ENCODE measurements around the gene SARM1. TPM values are rescaled to one million over a fixed set of nuclear protein-coding genes. Genes with fewer than 3 reads are reported as not detected.

The SARM1 gene
- total RNA-seq (10 to 100 TPM; 14.2 to 22.1 (median 17.4) TPM), polyA plus RNA-seq (10 to 100 TPM; 15.7 to 19.0 TPM)

DNA sequence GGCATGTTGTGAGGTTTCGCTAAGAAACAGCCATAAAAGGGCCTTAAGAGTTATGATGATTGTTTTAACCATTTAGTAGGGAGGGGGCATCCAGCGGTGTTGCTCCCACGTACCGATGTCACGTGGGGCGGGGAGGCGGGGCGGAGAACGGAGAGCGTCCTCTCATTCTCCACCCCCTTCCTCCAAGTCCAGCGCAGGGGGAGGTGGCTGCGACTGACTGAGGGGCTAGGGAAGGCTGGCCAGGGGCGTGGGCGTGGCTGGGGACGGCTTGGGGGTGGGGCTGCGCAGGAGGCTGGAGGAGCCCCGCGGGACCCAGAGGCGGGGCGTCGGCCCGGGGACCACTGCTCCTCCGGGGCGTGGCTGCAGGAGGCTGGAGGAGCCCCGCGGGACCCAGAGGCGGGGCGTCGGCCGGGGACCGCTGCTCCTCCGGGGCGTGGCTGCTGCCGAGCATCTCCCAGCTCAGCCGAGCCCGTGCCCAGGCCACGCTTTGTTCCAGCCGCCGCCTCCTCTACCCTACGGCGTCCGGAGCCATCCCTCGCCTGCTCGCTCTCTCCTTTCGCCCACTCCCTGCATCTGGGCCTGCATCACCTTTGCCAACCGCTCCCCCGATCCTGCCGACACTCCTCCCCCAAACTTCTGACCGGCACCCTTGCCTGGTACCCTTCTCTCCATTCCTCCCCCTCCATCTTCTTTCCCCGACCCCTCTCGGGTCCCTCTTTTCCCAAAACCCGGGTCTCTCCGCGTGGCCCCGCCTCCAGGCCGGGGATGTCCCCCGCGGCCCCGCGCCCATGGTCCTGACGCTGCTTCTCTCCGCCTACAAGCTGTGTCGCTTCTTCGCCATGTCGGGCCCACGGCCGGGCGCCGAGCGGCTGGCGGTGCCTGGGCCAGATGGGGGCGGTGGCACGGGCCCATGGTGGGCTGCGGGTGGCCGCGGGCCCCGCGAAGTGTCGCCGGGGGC is at the start of gene SARM1:
TSS of gene SARM1 (plus strand) at position 450 of the 958 bp plus-strand sequence. CDS start at position 789, 339 bp downstream.
- Histone ChIP-seq H3K36me3 (no peaks in the 10 kb centered on the region), H3K4me1 (peaks cover 9 to 28% (median 13%) of the 10 kb centered on the region in 3 donors), H3K27me3 (no peaks in the 10 kb centered on the region), H3K27ac (peak within 1 kb of the TSS; percentile 22 to 75 (median 50)), H3K9me3 (no peaks in the 10 kb centered on the region), H3K4me3 (peak within 1 kb of the TSS; percentile 17 to 54 (median 38))
- TF ChIP-seq, protein P1, sequence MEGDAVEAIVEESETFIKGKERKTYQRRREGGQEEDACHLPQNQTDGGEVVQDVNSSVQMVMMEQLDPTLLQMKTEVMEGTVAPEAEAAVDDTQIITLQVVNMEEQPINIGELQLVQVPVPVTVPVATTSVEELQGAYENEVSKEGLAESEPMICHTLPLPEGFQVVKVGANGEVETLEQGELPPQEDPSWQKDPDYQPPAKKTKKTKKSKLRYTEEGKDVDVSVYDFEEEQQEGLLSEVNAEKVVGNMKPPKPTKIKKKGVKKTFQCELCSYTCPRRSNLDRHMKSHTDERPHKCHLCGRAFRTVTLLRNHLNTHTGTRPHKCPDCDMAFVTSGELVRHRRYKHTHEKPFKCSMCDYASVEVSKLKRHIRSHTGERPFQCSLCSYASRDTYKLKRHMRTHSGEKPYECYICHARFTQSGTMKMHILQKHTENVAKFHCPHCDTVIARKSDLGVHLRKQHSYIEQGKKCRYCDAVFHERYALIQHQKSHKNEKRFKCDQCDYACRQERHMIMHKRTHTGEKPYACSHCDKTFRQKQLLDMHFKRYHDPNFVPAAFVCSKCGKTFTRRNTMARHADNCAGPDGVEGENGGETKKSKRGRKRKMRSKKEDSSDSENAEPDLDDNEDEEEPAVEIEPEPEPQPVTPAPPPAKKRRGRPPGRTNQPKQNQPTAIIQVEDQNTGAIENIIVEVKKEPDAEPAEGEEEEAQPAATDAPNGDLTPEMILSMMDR (IDR thresholded peaks at IDR 0.05) = no peak
- intact Hi-C loops (cut with DNase I) = no loop called here
- WGBS, 2 donors = 2% methylated on average over 62 to 80 of the region's 80 CpGs
- DNase-seq (peak; percentile 64 to 87 (median 79)), ATAC-seq (peak; percentile 50 to 81 (median 78)), FAIRE-seq (no peak)

GRCh38 chr17:28324267-28324745 is 47.2 kb upstream of the SARM1 start:
- intact Hi-C loops (cut with DNase I) = no loop called here
- Histone ChIP-seq H3K27me3 (no peaks in the 10 kb centered on the region), H3K9me3 (no peaks in the 10 kb centered on the region), H3K4me3 (no peak overlapping the region), H3K4me1 (peaks cover 25 to 55% (median 53%) of the 10 kb centered on the region in 3 donors), H3K27ac (peak overlapping the region in 3 of 4 donors; percentile 47 to 84 (median 79)), H3K36me3 (peaks cover 0 to 22% (median 5%) of the 10 kb centered on the region in 3 donors)
- FAIRE-seq (no peak), DNase-seq (peak in 1 of 6 donors; percentile 40), ATAC-seq (peak; percentile 49 to 63 (median 58))
- WGBS, 2 donors = 13 to 14% methylated on average over 5 of the region's 5 CpGs
- TF ChIP-seq, protein P1 (IDR thresholded peaks at IDR 0.05) = no peak

DNA sequence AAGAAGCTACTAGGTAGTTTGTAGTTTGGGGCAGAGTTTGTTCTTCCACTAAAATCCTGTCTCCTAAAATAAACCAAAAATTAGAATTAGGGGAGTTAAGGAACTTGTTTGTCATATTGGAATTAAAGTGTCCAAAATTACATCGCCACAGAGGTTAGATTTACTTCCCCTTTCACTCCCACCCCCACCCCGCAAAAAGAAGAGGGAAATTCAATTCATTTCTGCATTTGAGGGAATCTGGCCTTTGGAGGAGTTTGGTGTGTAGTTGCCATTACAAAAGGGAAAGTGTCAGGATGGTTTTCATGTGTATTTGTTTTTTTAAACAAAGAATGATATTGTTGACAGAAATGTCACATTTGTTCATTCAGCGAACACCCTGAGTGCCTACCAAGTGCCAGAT is 46.7 kb upstream of the SARM1 start:
- no peak for FAIRE-seq
- Histone ChIP-seq H3K9me3 (no peaks in the 10 kb centered on the region), H3K27ac (peak overlapping the region; percentile 51 to 84 (median 68)), H3K4me3 (no peak overlapping the region), H3K36me3 (peaks cover 0 to 25% (median 8%) of the 10 kb centered on the region in 3 donors), H3K4me1 (peaks cover 25 to 55% (median 53%) of the 10 kb centered on the region in 3 donors), H3K27me3 (no peaks in the 10 kb centered on the region)
- intact Hi-C loops (cut with DNase I) = no loop called here
- TF ChIP-seq, protein P1 (IDR thresholded peaks at IDR 0.05) = no peak
- DNase-seq = no peak
- peak in 1 of 4 donors; percentile 6 for ATAC-seq
- 31% methylated on average over 3 of the region's 3 CpGs for WGBS, 2 donors

GRCh38 chr17:28325211-28325610 is 46.3 kb upstream of the SARM1 start:
- no peak overlapping the region for H3K4me3 ChIP-seq
- no peak for FAIRE-seq
- no peak for DNase-seq
- peak in 1 of 4 donors; percentile 1 for ATAC-seq
- peaks cover 0 to 25% (median 8%) of the 10 kb centered on the region in 3 donors for H3K36me3 ChIP-seq
- peaks cover 25 to 55% (median 53%) of the 10 kb centered on the region in 3 donors for H3K4me1 ChIP-seq
- no peaks in the 10 kb centered on the region for H3K9me3 ChIP-seq
- intact Hi-C loops (cut with DNase I) = no loop called here
- no peaks in the 10 kb centered on the region for H3K27me3 ChIP-seq
- WGBS, 2 donors = 16 to 18% methylated on average over 5 of the region's 5 CpGs
- TF ChIP-seq, protein P1 (IDR thresholded peaks at IDR 0.05) = no peak
- H3K27ac ChIP-seq = peak overlapping the region; percentile 51 to 84 (median 68)

Data from pancreas (tissue), 10 donors.